Neural cell (in vitro differentiated cells): Measurements from ENCODE around the gene TCF4. TPM values are rescaled to one million over a fixed set of nuclear protein-coding genes. Genes with fewer than 3 reads are reported as not detected.

Source experiments
- H2AFZ ChIP-seq: fragments of 200-600, 300-800 bp; sonication (generic), shearing (Covaris generic); 2 replicates; pipeline ENCODE4 v1.6.0; 2014; ENCODE audit warnings: low read depth, mild to moderate bottlenecking, antibody characterized with exemption, low read length, moderate library complexity
- H3F3A ChIP-seq: fragments of 200-600 bp; shearing (Covaris generic); 2 replicates; pipeline ENCODE4 v1.6.1; 2016; ENCODE audit warnings: mild to moderate bottlenecking, moderate library complexity, mixed read lengths, antibody characterized with exemption, low read length; ENCODE audit not compliant: insufficient read depth, poor library complexity, severe bottlenecking
- H3K27ac ChIP-seq: fragments of 200-600, 300-800 bp; sonication (generic), shearing (Covaris generic); 2 replicates; pipeline ENCODE4 v1.5.1; 2014; ENCODE audit warnings: mild to moderate bottlenecking, low read length, moderate library complexity
- H3K27me3 ChIP-seq: fragments of 300-800, 200-600 bp; sonication (generic), shearing (Covaris generic); 2 replicates; pipeline ENCODE4 v1.6.0; 2014; ENCODE audit warnings: mild to moderate bottlenecking, low read depth, low read length, moderate library complexity; ENCODE audit not compliant: insufficient read depth
- H3K36me3 ChIP-seq: fragments of 300-800, 200-600 bp; sonication (generic), shearing (Covaris generic); 2 replicates; pipeline ENCODE4 v1.5.1; 2014; ENCODE audit warnings: mild to moderate bottlenecking, antibody characterized with exemption, low read length, moderate library complexity; ENCODE audit not compliant: insufficient read depth
- H3K4me2 ChIP-seq: fragments of 300-800, 200-600 bp; sonication (generic), shearing (Covaris generic); 2 replicates; pipeline ENCODE4 v1.6.0; 2014; ENCODE audit warnings: mild to moderate bottlenecking, low read length
- H3K4me3 ChIP-seq: fragments of 300-800, 200-600 bp; sonication (generic), shearing (Covaris generic); 2 replicates; pipeline ENCODE4 v1.5.1; 2014; ENCODE audit warnings: mild to moderate bottlenecking, low read length, moderate library complexity
- H3K79me2 ChIP-seq: fragments of 200-600 bp; shearing (Covaris generic); replicated peaks from 2 replicates; pipeline ENCODE4 v1.6.0; 2014; ENCODE audit warnings: mild to moderate bottlenecking, low read length, moderate library complexity; ENCODE audit not compliant: insufficient read depth
- H3K9ac ChIP-seq: fragments of 300-800, 200-600 bp; sonication (generic), shearing (Covaris generic); 2 replicates; pipeline ENCODE4 v1.6.1; 2016; ENCODE audit warnings: mild to moderate bottlenecking, low read length, mixed read lengths
- H3K9me2 ChIP-seq: fragments of 200-600 bp; shearing (Covaris generic); 2 replicates; pipeline ENCODE4 v1.6.1; 2016; ENCODE audit warnings: mild to moderate bottlenecking, low read length, mixed read lengths; ENCODE audit not compliant: insufficient read depth
- H3K9me3 ChIP-seq: fragments of 200-600, 300-800 bp; sonication (generic), shearing (Covaris generic); 2 replicates; pipeline ENCODE4 v1.6.1; 2016; ENCODE audit warnings: mild to moderate bottlenecking, mixed run types, low read length, moderate library complexity, mixed read lengths
- H4K20me1 ChIP-seq: fragments of 200-600 bp; shearing (Covaris generic); 2 replicates; pipeline ENCODE4 v1.6.1; 2016; ENCODE audit warnings: mild to moderate bottlenecking, mixed run types; ENCODE audit not compliant: insufficient read depth
- CTCF ChIP-seq: fragments of 450-650 bp; IDR thresholded peaks from 2 replicates; pipeline ENCODE4 v1.5.1; 2014; ENCODE audit warnings: antibody characterized with exemption, mild to moderate bottlenecking, moderate library complexity; ENCODE audit not compliant: poor library complexity, severe bottlenecking
- EP300 ChIP-seq: fragments of 450-650 bp; conservative IDR thresholded peaks from 2 replicates; pipeline ENCODE4 v1.6.1; 2014; ENCODE audit warnings: antibody characterized with exemption, mild to moderate bottlenecking, moderate library complexity; ENCODE audit not compliant: poor library complexity, severe bottlenecking
- EZH2 ChIP-seq: fragments of 200-600, 300-800 bp; shearing (Covaris generic), sonication (generic); IDR thresholded peaks from 2 replicates; pipeline ENCODE4 v1.6.1; 2014; ENCODE audit warnings: antibody characterized with exemption, low read length, borderline replicate concordance, mild to moderate bottlenecking; ENCODE audit not compliant: insufficient read depth, poor library complexity, severe bottlenecking
- MXI1 ChIP-seq: fragments of 450-650 bp; conservative IDR thresholded peaks from 2 replicates; pipeline ENCODE4 v1.6.1; 2014; ENCODE audit warnings: antibody characterized with exemption, mild to moderate bottlenecking; ENCODE audit not compliant: poor library complexity, severe bottlenecking
- POLR2AphosphoS5 ChIP-seq: IDR thresholded peaks from 2 replicates; pipeline ENCODE4 v1.6.1; 2012
- RAD21 ChIP-seq: fragments of 450-650 bp; conservative IDR thresholded peaks from 2 replicates; pipeline ENCODE4 v1.6.1; 2014; ENCODE audit warnings: antibody characterized with exemption, mild to moderate bottlenecking, moderate library complexity
- REST ChIP-seq: IDR thresholded peaks from 2 replicates; pipeline ENCODE4 v1.6.1; 2012; ENCODE audit warnings: borderline replicate concordance
- SMC3 ChIP-seq: fragments of 450-650 bp; conservative IDR thresholded peaks from 2 replicates; pipeline ENCODE4 v1.6.1; 2014; ENCODE audit warnings: antibody characterized with exemption, mild to moderate bottlenecking, moderate library complexity; ENCODE audit not compliant: poor library complexity
- TAF1 ChIP-seq: IDR thresholded peaks from 2 replicates; pipeline ENCODE4 v1.6.1; 2012; ENCODE audit warnings: low read depth
- polyA plus RNA-seq: library from polyadenylated mRNA; depleted of rRNA; stranded (reverse); fragments of >200 nt; gene quantifications from 2 replicates; pipeline ENCODE4 v1.2.3, GENCODE V29; 2014

TCF4 gene
- polyA plus RNA-seq, 1 donor from 2014 or later = 7.0 TPM

- no peak for TF ChIP-seq POLR2AphosphoS5
- no peak for TF ChIP-seq TAF1
- TF ChIP-seq CTCF = no peak
- no peak for TF ChIP-seq MXI1
- TF ChIP-seq RAD21 = no peak
- TF ChIP-seq EZH2 = no peak
- Histone ChIP-seq H2AFZ (no peak overlapping the region), H3K9ac (no peak overlapping the region)
Measured at GRCh38 chr18:55629133-55629532, 41.1 kb upstream of the TCF4 start.

GRCh38 chr18:55627007-55627406 is 39.0 kb upstream of the TCF4 start:
- Histone ChIP-seq H3K4me2 (no peak overlapping the region), H3K4me3 (no peak overlapping the region), H3K36me3 (no peaks in the 10 kb centered on the region), H3K9me2 (no peaks in the 10 kb centered on the region), H3K79me2 (no peaks in the 10 kb centered on the region), H3K27me3 (no peaks in the 10 kb centered on the region), H2AFZ (no peak overlapping the region), H3K9me3 (no peaks in the 10 kb centered on the region), H3K27ac (no peak overlapping the region), H3F3A (no peaks in the 10 kb centered on the region), H3K9ac (no peak overlapping the region), H4K20me1 (no peaks in the 10 kb centered on the region)
- TF ChIP-seq RAD21 = no peak
- TF ChIP-seq REST = no peak
- TF ChIP-seq POLR2AphosphoS5 = no peak
- TF ChIP-seq EZH2 = no peak
- no peak for TF ChIP-seq SMC3
- TF ChIP-seq CTCF = no peak
- TF ChIP-seq TAF1 = no peak
- no peak for TF ChIP-seq EP300
- no peak for TF ChIP-seq MXI1

More at GRCh38 chr18:55629133-55629532, 41.1 kb upstream of the TCF4 start:
- H3K9me3 ChIP-seq = no peaks in the 10 kb centered on the region
- H3K79me2 ChIP-seq = no peaks in the 10 kb centered on the region
- no peaks in the 10 kb centered on the region for H4K20me1 ChIP-seq
- no peaks in the 10 kb centered on the region for H3F3A ChIP-seq
- no peaks in the 10 kb centered on the region for H3K9me2 ChIP-seq
- H3K27ac ChIP-seq = no peak overlapping the region
- no peaks in the 10 kb centered on the region for H3K36me3 ChIP-seq
- no peak overlapping the region for H3K4me2 ChIP-seq
- no peak overlapping the region for H3K4me3 ChIP-seq
- H3K27me3 ChIP-seq = no peaks in the 10 kb centered on the region
